Stimulated activated naive CD8-positive, alpha-beta T cell treated with anti-CD3 and anti-CD28 coated beads, Interleukin-15, amount 100 ng/mL, for 72 hours (primary cell): ENCODE results near the gene NDUFC2.
"Not testable (repeated sequence)": the region's sequence is repeated elsewhere in the genome, so short reads cannot be mapped to it uniquely, and the experiment has no call there.

Experiments used
- ATAC-seq: fragments of 150-1000 bp; cut with Tn5 transposase; 2 replicates; pipeline ENCODE4 v1.10.0; 2021; ENCODE audit warnings: mild to moderate bottlenecking, moderate library complexity
- DNase-seq, 2 donors: peaks; one replicate each; pipeline ENCODE4 v3.0.0; 2021 to 2022
- H3K27ac Mint-ChIP-seq, 2 donors: one replicate each; pipeline ENCODE4 v1.8.0; 2022; ENCODE audit warnings: mild to moderate bottlenecking in 2 of 2, mixed read lengths in 2 of 2, moderate library complexity in 2 of 2
- H3K27me3 Mint-ChIP-seq: one replicate; pipeline ENCODE4 v1.8.0; 2022; ENCODE audit warnings: mixed read lengths
- H3K4me1 Mint-ChIP-seq: one replicate; pipeline ENCODE4 v1.8.0; 2022; ENCODE audit warnings: mild to moderate bottlenecking, mixed read lengths
- H3K4me3 Mint-ChIP-seq, 2 donors: one replicate each; pipeline ENCODE4 v1.8.0; 2022; ENCODE audit warnings: mild to moderate bottlenecking in 2 of 2, mixed read lengths in 2 of 2, moderate library complexity in 1 of 2
- H3K9me3 Mint-ChIP-seq, 2 donors: one replicate each; pipeline ENCODE4 v1.8.0; 2022; ENCODE audit warnings: mixed read lengths in 2 of 2

The NDUFC2 gene

GRCh38 chr11:78066471-78066870 is 13.2 kb downstream of the NDUFC2 start:
- no peak for DNase-seq
- Mint-ChIP-seq H3K4me3 (no peak overlapping the region), H3K27ac (no peak overlapping the region), H3K4me1 (no peaks in the 10 kb centered on the region), H3K27me3 (no peaks in the 10 kb centered on the region), H3K9me3 (no peaks in the 10 kb centered on the region)
- ATAC-seq: no peak

DNA sequence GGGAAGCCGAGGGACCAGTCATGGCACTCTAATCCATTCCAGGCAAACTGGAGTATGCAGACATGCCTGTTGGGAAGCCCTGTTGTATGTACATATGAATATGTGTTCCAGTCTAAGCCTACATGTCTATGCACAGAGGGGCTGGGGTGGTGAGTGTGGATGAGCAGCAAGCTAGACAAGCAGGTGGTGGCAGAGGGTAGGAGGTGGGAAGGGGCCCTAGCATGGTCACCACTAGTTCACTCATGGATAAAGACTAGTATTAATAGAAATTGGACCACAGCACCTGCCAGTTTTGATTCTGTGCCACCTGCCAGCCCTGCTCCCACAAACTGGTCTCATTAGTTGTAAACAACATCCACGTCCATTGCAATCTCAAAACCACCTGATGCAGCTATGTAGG is 14.5 kb downstream of the NDUFC2 start:
- H3K9me3 Mint-ChIP-seq: no peaks in the 10 kb centered on the region
- no peak for ATAC-seq
- H3K27me3 Mint-ChIP-seq: no peaks in the 10 kb centered on the region
- no peak for DNase-seq
- H3K4me3 Mint-ChIP-seq: no peak overlapping the region
- H3K4me1 Mint-ChIP-seq: no peaks in the 10 kb centered on the region
- no peak overlapping the region for H3K27ac Mint-ChIP-seq

GRCh38 chr11:78063440-78064181 is 16.1 kb downstream of the NDUFC2 start, which contains the start of gene THRSP:
THRSP (plus strand) TSS chr11:78063861; CDS start chr11:78063882, 21 bp downstream.
- Mint-ChIP-seq H3K27ac (no peak within 1 kb of the TSS), H3K27me3 (no peaks in the 10 kb centered on the region), H3K4me1 (no peaks in the 10 kb centered on the region), H3K9me3 (no peaks in the 10 kb centered on the region), H3K4me3 (no peak within 1 kb of the TSS)
- ATAC-seq: no peak
- no peak for DNase-seq

DNA sequence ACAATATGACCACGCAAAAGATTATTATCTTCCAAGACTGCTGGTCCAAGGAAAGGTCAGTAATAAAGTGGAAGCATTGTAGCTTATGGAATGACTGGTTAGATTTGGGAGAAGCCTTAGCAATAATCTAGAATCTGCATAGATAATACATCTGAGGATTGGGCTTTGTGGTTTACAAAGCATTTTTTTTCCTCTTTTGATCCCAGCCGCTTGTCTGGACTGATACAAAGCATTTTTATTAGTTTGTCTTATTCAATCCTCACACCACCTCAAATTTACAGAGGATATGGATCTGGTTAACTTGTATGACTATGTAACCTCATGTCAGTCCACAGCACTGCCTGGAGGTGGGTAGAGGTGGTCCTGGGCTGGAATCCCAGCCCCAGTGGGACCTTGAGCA is 17.0 kb downstream of the NDUFC2 start:
- Mint-ChIP-seq H3K27me3 (no peaks in the 10 kb centered on the region), H3K4me3 (no peak overlapping the region), H3K27ac (no peak overlapping the region), H3K4me1 (no peaks in the 10 kb centered on the region), H3K9me3 (no peaks in the 10 kb centered on the region)
- DNase-seq (no peak), ATAC-seq (no peak)

DNA sequence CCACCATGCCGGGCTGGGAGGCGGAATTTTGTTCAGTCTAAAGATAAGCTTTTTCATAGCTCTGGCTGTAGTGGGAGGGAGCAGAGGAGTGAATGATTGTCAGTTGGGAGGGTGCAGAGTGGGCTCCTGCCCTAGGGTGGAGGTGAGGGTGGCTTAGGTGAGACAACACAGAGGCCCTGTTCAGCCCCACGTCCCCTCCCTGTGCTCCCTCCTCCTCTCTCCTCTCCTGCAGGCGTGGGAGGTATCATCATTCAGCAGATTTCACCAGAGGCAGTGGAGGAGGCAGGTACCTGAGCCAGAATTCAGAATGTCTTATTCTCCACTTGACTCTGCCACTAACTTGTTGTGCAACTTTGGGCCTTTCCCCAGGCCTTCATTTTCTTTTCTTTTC is 17.7 kb downstream of the NDUFC2 start:
- Mint-ChIP-seq H3K27me3 (no peaks in the 10 kb centered on the region), H3K27ac (peak overlapping the region in 1 of 2 donors; percentile 54), H3K9me3 (no peaks in the 10 kb centered on the region), H3K4me1 (no peaks in the 10 kb centered on the region), H3K4me3 (no peak overlapping the region)
- no peak for ATAC-seq
- no peak for DNase-seq

GRCh38 chr11:78061088-78061920 is 18.4 kb downstream of the NDUFC2 start:
- ATAC-seq: no peak
- H3K27me3 Mint-ChIP-seq: no peaks in the 10 kb centered on the region
- no peak for DNase-seq
- no peaks in the 10 kb centered on the region for H3K4me1 Mint-ChIP-seq
- H3K9me3 Mint-ChIP-seq: no peaks in the 10 kb centered on the region
- H3K27ac Mint-ChIP-seq: peak overlapping the region in 1 of 2 donors; percentile 54
- no peak overlapping the region for H3K4me3 Mint-ChIP-seq

- Mint-ChIP-seq H3K27ac (no peak overlapping the region), H3K4me3 (no peak overlapping the region), H3K4me1 (no peaks in the 10 kb centered on the region), H3K27me3 (no peaks in the 10 kb centered on the region), H3K9me3 (no peaks in the 10 kb centered on the region)
- DNase-seq: no peak
- ATAC-seq: no peak
Observed at GRCh38 chr11:78060533-78060932, 19.1 kb downstream of the NDUFC2 start.

DNA sequence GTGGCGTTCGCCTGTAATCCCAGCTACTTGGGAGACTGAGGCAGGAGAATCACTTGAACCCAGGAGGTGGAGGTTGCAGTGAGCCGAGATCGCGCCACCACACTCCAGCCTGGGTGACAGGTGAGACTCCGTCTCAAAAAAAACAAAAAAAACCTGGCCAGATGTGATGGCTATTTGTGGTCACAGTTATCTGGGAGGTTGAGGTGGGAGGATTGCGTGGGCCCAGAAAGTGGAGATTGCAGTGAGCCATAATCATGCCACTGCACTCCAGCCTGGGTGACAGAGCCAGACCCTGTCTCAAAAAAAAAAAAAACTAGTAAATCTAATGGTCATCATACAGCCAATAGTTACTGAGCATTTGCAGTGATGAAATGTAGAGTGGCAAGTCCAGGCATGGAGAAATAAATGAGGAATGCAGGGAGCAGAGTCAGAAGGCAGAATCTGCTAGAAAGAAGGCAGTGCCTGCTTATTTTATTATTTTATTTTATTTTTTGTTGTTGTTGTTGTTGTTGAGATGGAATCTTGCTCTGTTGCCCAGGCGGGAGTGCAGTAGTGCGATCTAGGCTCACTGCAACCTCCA is 19.8 kb downstream of the NDUFC2 start:
- H3K27me3 Mint-ChIP-seq, H3K4me3 Mint-ChIP-seq, H3K9me3 Mint-ChIP-seq, ATAC-seq, H3K4me1 Mint-ChIP-seq, DNase-seq: not testable (repeated sequence)
- peak overlapping the region in 1 of 2 donors; percentile 13 for H3K27ac Mint-ChIP-seq

GRCh38 chr11:78057462-78058055 is 22.1 kb downstream of the NDUFC2 start:
- Mint-ChIP-seq H3K27ac (no peak overlapping the region), H3K4me1 (no peaks in the 10 kb centered on the region), H3K9me3 (no peaks in the 10 kb centered on the region), H3K4me3 (no peak overlapping the region), H3K27me3 (no peaks in the 10 kb centered on the region)
- DNase-seq (no peak), ATAC-seq (no peak)

DNA sequence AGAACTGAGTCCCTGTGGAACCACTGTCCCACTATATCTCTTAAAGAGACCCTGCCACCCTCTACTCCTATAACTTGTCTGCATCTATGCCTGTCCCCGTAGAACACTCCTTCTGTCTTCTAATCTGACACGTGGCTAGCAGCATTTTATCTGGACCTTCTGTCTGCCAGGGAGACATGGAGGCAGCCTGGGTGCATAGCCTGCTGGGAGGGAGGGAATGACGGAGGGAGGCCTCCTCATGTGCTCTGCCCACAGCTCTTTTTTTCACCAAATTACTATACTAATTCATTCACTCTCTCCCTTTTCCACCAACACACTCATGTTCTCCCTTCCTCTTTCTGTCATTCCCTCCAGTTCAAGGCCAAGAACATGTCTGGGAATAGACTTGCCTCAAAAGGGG is 23.6 kb downstream of the NDUFC2 start:
- Mint-ChIP-seq H3K9me3 (no peaks in the 10 kb centered on the region), H3K27ac (no peak overlapping the region), H3K27me3 (no peaks in the 10 kb centered on the region), H3K4me1 (peaks cover 3% of the 10 kb centered on the region), H3K4me3 (no peak overlapping the region)
- ATAC-seq (no peak), DNase-seq (no peak)

DNA sequence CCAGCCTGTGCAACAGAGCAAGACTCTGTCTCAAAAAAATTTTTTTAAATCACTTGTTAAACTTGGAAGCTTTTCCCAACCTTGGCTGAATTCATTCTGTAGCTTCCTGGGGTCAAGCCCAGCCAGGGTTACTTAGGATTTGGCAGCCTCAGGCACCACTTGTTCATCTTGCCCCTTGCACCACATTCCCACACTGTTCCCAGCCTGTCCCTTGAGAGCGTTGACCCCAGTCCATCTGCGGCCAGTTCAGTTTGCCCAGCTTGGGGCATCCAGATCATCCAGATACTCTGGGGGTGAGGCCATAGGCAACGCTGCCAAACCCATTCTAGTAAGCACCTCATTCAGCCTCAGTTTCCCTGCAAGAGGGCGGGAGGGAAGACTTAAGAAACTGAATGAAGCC is 24.7 kb downstream of the NDUFC2 start:
- H3K27ac Mint-ChIP-seq: no peak overlapping the region
- no peak for DNase-seq
- H3K4me3 Mint-ChIP-seq: no peak overlapping the region
- no peaks in the 10 kb centered on the region for H3K9me3 Mint-ChIP-seq
- peaks cover 11% of the 10 kb centered on the region for H3K4me1 Mint-ChIP-seq
- ATAC-seq: no peak
- no peaks in the 10 kb centered on the region for H3K27me3 Mint-ChIP-seq

DNA sequence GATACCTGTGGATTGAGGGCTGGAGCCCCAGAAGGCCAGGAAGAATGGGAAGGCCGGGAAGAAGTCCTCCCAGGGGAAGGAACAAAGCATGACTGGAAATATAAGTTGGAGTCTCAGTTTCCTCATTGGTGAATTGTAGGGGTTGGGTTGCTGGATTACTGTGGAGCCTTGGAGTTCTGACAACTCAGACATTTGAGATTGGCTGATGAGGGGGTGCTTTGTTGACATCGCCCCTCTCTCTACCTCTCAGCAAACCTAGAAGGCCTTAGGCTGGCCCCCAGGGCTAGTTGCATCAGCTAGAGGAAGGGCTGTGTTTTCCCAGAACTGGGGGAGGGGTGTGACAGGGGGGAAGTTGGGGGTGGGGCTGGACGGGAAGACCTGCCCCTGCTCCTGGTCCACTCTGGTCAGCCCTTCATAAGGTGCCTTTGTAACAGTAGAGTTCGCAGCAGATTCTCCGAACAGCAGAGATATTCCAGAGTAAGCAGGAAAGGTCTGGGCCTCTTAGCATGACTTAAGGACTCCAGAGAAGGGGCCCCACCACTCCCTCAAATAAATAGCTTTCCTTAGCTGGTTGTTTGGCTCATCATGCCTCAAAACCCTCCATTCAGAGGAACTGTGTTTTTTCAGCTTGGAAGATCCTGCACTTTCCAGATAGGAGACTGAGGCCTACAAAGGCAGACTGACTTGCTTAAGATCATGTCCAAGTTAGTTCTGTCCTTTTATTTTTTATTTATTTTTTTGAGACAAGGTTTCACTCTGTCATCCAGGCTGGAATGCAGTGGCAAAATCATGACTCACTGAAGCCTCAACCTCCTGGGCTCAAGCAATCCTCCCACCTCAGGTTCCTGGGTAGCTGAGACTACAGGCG is 28.5 kb downstream of the NDUFC2 start:
- no peak for DNase-seq
- H3K4me1 Mint-ChIP-seq: peaks cover 14% of the 10 kb centered on the region
- peak overlapping the region; percentile 50 to 60 for H3K4me3 Mint-ChIP-seq
- ATAC-seq: peak; percentile 32
- H3K9me3 Mint-ChIP-seq: no peaks in the 10 kb centered on the region
- no peaks in the 10 kb centered on the region for H3K27me3 Mint-ChIP-seq
- peak overlapping the region; percentile 94 to 95 for H3K27ac Mint-ChIP-seq

DNA sequence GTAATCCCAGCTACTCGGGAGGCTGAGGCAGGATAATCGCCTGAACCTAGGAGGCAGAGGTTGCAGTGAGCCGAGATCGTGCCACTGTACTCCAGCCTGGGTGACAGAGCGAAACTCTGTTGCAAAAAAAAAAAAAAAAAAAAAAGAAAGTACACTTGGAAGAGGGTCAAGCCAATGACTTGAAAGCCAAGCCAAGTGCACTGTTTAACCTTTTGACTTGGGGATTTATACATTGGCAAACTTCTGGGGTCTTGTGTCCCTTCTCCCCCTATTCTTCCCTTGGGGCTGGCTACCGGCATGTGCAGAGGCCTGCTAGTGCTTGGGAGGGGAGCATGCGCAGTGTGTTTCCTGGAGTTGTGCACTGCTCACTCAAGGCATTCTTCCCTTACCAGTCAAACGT is 30.3 kb downstream of the NDUFC2 start:
- Mint-ChIP-seq H3K4me1 (peaks cover 22% of the 10 kb centered on the region), H3K4me3 (no peak overlapping the region), H3K27ac (no peak overlapping the region), H3K27me3 (peaks cover 9% of the 10 kb centered on the region), H3K9me3 (no peaks in the 10 kb centered on the region)
- no peak for DNase-seq
- ATAC-seq: no peak

DNA sequence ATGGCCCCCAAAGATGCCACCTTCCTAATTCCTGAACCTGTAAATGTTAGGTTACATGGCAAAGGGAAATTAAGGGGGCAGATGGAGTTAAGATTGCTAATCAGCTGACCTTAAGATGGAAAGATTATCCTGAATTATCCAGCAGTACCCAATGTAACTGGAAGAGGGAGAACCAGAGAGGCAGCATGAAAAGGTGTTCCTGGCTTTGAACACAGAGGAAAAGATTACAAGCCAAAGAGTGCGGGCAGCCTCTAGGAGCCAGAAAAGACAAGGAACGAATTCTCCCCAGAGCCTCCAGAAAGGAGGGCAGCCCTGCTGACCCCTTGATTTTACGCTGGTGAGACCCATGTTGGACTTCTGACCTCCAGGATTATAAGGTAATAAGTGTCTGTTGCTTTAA is 31.1 kb downstream of the NDUFC2 start:
- DNase-seq (no peak), ATAC-seq (no peak)
- H3K27me3 Mint-ChIP-seq: peaks cover 9% of the 10 kb centered on the region
- peaks cover 29% of the 10 kb centered on the region for H3K4me1 Mint-ChIP-seq
- H3K4me3 Mint-ChIP-seq: no peak overlapping the region
- no peaks in the 10 kb centered on the region for H3K9me3 Mint-ChIP-seq
- H3K27ac Mint-ChIP-seq: no peak overlapping the region

DNA sequence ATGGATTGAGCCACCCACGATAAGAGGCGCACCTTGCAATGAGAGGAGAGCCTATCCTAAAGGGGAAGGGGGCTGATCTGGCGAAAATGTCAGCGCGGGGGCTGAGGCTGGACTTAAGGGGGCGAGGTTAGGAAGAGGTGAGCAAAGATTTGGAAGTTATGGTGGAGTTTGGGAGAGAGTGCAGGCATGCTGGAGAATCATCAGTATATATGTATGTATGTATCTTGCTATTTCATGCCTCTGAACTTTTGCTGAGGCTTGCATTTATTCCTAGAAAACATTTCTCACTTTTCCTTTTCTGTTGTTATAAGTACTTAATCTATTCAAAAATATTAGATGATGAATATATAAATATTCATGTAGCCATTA is 33.2 kb downstream of the NDUFC2 start:
- Mint-ChIP-seq H3K27ac (no peak overlapping the region), H3K9me3 (no peaks in the 10 kb centered on the region), H3K27me3 (peaks cover 9% of the 10 kb centered on the region), H3K4me1 (peaks cover 33% of the 10 kb centered on the region), H3K4me3 (no peak overlapping the region)
- no peak for ATAC-seq
- no peak for DNase-seq
